ENCODE data around the gene LRRC4B.
"Not testable (repeated sequence)": the region's sequence is repeated elsewhere in the genome, so short reads cannot be mapped to it uniquely, and the experiment has no call there.

The LRRC4B gene

GRCh38 chr19:50567882-50568727, at the start of gene LRRC4B:
TSS of gene LRRC4B (minus strand) at chr19:50568435. CDS start at chr19:50548838, 19,597 bp downstream.
- DNase-seq (ENCODE audit: low spot score): no peak

GRCh38 chr19:50612504-50613404, 44.5 kb upstream of the LRRC4B start:
- DNase-seq (ENCODE audit: low spot score): not testable (repeated sequence)

- DNase-seq (ENCODE audit: low spot score): peak; percentile 49
These were observed 39.9 kb upstream of the LRRC4B start for GRCh38 chr19:50607874-50608785.

- DNase-seq (ENCODE audit: low spot score): no peak
These were observed 39.2 kb upstream of the LRRC4B start for GRCh38 chr19:50607388-50607787.

GRCh38 chr19:50606059-50606836, 38.0 kb upstream of the LRRC4B start:
- DNase-seq (ENCODE audit: low spot score): not testable (repeated sequence)

- not testable (repeated sequence) for DNase-seq (ENCODE audit: low spot score)
These were observed 36.2 kb upstream of the LRRC4B start for GRCh38 chr19:50604264-50605073.

GRCh38 chr19:50602935-50603334, 34.7 kb upstream of the LRRC4B start:
- no peak for DNase-seq (ENCODE audit: low spot score)

- no peak for DNase-seq (ENCODE audit: low spot score)
These were observed 34.3 kb upstream of the LRRC4B start for GRCh38 chr19:50602496-50602895.

GRCh38 chr19:50602089-50602422, 33.8 kb upstream of the LRRC4B start:
- no peak for DNase-seq (ENCODE audit: low spot score)

GRCh38 chr19:50601407-50602088, 33.3 kb upstream of the LRRC4B start:
- no peak for DNase-seq (ENCODE audit: low spot score)

- DNase-seq (ENCODE audit: low spot score): no peak
These were observed 31.2 kb upstream of the LRRC4B start for GRCh38 chr19:50599427-50599826.

GRCh38 chr19:50590191-50590590, 22.0 kb upstream of the LRRC4B start:
- no peak for DNase-seq (ENCODE audit: low spot score)

GRCh38 chr19:50581795-50582660, 13.8 kb upstream of the LRRC4B start:
- not testable (repeated sequence) for DNase-seq (ENCODE audit: low spot score)

- DNase-seq (ENCODE audit: low spot score): no peak
These were observed 12.9 kb upstream of the LRRC4B start for GRCh38 chr19:50580970-50581634.

GRCh38 chr19:50580240-50580639, 12.0 kb upstream of the LRRC4B start:
- no peak for DNase-seq (ENCODE audit: low spot score)

- DNase-seq (ENCODE audit: low spot score): not testable (repeated sequence)
These were observed 8.5 kb upstream of the LRRC4B start for GRCh38 chr19:50576769-50577168.

- DNase-seq (ENCODE audit: low spot score): no peak
These were observed 5.7 kb upstream of the LRRC4B start for GRCh38 chr19:50573741-50574461.
